Left ventricle myocardium inferior (tissue), 1 donor: ENCODE measurements around the gene LARGE1. TPM values are rescaled to one million over a fixed set of nuclear protein-coding genes. Genes with fewer than 3 reads are reported as not detected.

ENCODE experiments used
- DNase-seq: peaks from one replicate; pipeline ENCODE4 v3.0.0-alpha.2; 2020
- H3K27ac ChIP-seq: fragments of 200-600 bp; replicated peaks from 2 replicates; pipeline ENCODE4 v1.8.0; 2021
- H3K27me3 ChIP-seq: fragments of 200-600 bp; 2 replicates; pipeline ENCODE4 v1.8.0; 2021; ENCODE audit warnings: low read depth
- H3K36me3 ChIP-seq: fragments of 200-600 bp; 2 replicates; pipeline ENCODE4 v1.8.0; 2021
- H3K4me1 ChIP-seq: fragments of 200-600 bp; 2 replicates; pipeline ENCODE4 v1.8.0; 2021
- H3K4me3 ChIP-seq: fragments of 200-600 bp; 2 replicates; pipeline ENCODE4 v1.8.0; 2021; ENCODE audit warnings: mild to moderate bottlenecking, moderate library complexity
- H3K9me3 ChIP-seq: fragments of 200-600 bp; replicated peaks from 2 replicates; pipeline ENCODE4 v1.8.0; 2021
- intact Hi-C: fragments of 100-400 bp; cut with micrococcal nuclease; formaldehyde crosslinking; loops from one replicate; pipeline ENCODE4 v1.11.0; 2022
- total RNA-seq: library from RNA; stranded (reverse); fragmentation: NEBNext Ultra II Directional; extraction: Animal tissue kit (Norgen Biotek cat#: 25700); gene quantifications from one replicate; pipeline ENCODE4 v1.2.1, GENCODE V29; 2021
- TF ChIP-seq, protein P1 (sequence below): fragments of 200-600 bp; IDR thresholded peaks from 2 replicates; pipeline ENCODE4 v1.8.0; 2021; ENCODE audit warnings: antibody characterized with exemption, mild to moderate bottlenecking, borderline replicate concordance
- donor health status: DM: no; HTN: yes; CAD: no; lungs with severe emphysema.

Gene LARGE1
- total RNA-seq, 1 donor from 2014 or later = 117 TPM

DNA sequence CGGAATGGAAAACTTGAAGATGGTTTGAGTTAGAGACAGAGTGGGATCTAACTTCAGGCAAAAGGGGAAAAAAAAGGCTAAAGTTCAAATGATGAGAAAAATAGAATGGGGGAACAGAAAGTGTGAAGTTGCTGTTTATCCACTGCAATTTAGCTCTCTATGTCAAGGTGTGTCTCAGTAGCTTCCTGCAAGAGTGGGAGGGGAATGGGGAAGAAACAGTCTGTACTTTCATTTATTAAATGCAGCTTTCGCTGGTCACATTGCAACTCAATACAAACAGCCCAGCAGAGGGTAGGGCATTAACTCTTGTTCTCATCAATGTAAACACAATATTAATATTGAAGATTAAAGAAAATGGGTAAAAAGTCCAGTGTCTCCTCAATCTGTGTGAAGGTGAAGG, 647.4 kb downstream of the LARGE1 start:
- Histone ChIP-seq H3K4me3 (no peak overlapping the region), H3K9me3 (no peaks in the 10 kb centered on the region), H3K27me3 (no peaks in the 10 kb centered on the region), H3K27ac (no peak overlapping the region), H3K4me1 (peaks cover 42% of the 10 kb centered on the region), H3K36me3 (peaks cover 35% of the 10 kb centered on the region)
- no peak for DNase-seq
- intact Hi-C loops = no loop called here
- TF ChIP-seq, protein P1, sequence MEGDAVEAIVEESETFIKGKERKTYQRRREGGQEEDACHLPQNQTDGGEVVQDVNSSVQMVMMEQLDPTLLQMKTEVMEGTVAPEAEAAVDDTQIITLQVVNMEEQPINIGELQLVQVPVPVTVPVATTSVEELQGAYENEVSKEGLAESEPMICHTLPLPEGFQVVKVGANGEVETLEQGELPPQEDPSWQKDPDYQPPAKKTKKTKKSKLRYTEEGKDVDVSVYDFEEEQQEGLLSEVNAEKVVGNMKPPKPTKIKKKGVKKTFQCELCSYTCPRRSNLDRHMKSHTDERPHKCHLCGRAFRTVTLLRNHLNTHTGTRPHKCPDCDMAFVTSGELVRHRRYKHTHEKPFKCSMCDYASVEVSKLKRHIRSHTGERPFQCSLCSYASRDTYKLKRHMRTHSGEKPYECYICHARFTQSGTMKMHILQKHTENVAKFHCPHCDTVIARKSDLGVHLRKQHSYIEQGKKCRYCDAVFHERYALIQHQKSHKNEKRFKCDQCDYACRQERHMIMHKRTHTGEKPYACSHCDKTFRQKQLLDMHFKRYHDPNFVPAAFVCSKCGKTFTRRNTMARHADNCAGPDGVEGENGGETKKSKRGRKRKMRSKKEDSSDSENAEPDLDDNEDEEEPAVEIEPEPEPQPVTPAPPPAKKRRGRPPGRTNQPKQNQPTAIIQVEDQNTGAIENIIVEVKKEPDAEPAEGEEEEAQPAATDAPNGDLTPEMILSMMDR = no peak

DNA sequence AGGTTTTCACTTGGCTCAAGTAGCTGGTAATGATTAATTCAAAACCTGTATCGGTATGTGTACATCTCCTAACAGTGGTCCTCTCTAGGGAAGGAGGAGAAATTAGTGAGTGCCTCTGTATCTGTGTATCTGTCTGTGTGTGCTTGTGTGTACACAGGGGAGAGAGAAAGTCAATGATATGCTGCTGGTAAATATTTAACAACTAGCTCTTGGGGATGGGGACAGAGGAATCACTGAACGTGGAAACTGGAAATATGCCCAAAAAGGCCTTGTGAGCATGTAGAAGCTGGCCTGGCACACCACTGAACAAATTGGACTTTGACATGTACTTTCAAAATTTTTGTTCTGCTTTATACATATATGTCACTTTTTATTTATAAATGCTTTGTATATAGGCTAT, 648.1 kb downstream of the LARGE1 start:
- H3K27ac ChIP-seq = no peak overlapping the region

DNA sequence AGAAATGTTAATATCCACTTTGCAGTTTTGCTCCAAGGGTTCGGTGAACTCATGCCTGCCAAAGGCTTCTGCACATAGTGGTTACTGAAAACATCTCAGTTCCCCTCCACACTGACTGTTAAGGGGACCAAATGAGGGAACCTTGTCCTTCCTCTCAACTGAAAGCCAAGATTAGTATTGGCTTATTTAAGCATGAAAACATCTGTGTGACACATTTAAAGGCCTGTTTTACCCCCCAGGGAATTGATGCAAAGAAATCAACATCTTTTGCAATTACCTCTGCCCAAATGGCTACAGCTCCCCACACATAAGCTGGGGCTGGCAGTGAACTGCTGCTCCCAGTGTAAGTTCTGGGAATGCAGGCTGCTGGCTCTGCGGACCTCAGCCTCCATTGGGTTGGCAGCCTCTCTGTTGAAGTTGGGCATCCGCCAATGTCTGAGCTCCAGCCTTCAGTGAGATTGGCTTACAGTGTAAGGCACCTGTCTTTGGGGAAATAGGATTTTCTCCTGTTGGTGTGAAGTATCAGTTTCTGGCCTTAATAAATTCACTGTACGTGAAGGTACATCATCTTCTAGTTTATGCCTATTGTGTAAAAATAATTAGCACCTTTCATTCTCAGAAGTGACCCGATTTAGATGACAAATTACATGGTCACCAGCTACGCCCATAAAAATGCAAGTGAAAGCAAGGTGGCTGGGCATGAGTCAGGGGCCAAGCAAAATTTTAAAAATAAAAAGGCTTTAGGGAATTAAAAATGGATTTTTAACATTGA, 648.7 kb downstream of the LARGE1 start:
- H3K27ac ChIP-seq = no peak overlapping the region
- peak; percentile 67 for DNase-seq

More for the DNA sequence above, 648.1 kb downstream of the LARGE1 start:
- TF ChIP-seq, protein P1 = no peak
- peaks cover 34% of the 10 kb centered on the region for H3K36me3 ChIP-seq
- no peak overlapping the region for H3K4me3 ChIP-seq
- DNase-seq = no peak
- H3K27me3 ChIP-seq = no peaks in the 10 kb centered on the region
- no peaks in the 10 kb centered on the region for H3K9me3 ChIP-seq
- peaks cover 42% of the 10 kb centered on the region for H3K4me1 ChIP-seq
- intact Hi-C loops = no loop called here

GRCh38 chr22:33270596-33270995, 649.7 kb downstream of the LARGE1 start:
- Histone ChIP-seq H3K36me3 (peaks cover 22% of the 10 kb centered on the region), H3K9me3 (no peaks in the 10 kb centered on the region), H3K27ac (no peak overlapping the region), H3K4me3 (no peak overlapping the region), H3K27me3 (no peaks in the 10 kb centered on the region), H3K4me1 (peaks cover 36% of the 10 kb centered on the region)
- TF ChIP-seq, protein P1 = no peak
- intact Hi-C loops = no loop called here
- no peak for DNase-seq

More for the DNA sequence above, 648.7 kb downstream of the LARGE1 start:
- intact Hi-C loops = no loop called here
- H3K9me3 ChIP-seq = no peaks in the 10 kb centered on the region
- no peaks in the 10 kb centered on the region for H3K27me3 ChIP-seq
- no peak overlapping the region for H3K4me3 ChIP-seq
- peaks cover 42% of the 10 kb centered on the region for H3K4me1 ChIP-seq
- TF ChIP-seq, protein P1 = peak; percentile 32
- peaks cover 28% of the 10 kb centered on the region for H3K36me3 ChIP-seq

DNA sequence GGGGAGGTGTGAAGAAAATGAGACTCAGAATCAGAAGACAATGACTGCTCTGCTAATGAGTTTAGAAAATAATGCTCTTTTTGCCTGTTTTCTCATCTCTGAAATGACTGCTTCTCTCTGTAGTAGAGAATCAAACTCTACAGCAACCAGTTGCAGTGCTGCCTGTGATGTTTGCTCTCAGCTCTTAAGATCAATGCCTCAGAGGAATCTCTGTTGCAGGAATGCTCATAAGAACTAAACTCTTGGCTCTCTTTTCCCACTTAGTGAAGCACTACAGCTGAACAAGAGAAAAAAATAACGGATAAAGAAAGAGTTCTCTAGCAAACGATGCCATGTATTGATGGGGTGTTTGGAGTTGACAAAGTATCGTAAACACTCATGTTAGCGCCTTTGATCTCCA, 658.6 kb downstream of the LARGE1 start:
- TF ChIP-seq, protein P1 = no peak
- H3K27me3 ChIP-seq = peaks cover 16% of the 10 kb centered on the region
- H3K36me3 ChIP-seq = no peaks in the 10 kb centered on the region
- no peak for DNase-seq
- H3K4me3 ChIP-seq = no peak overlapping the region
- H3K9me3 ChIP-seq = no peaks in the 10 kb centered on the region
- intact Hi-C loops = no loop called here
- H3K27ac ChIP-seq = no peak overlapping the region
- no peaks in the 10 kb centered on the region for H3K4me1 ChIP-seq
